Measurements from ENCODE around the gene ARHGAP29. TPM values are rescaled to one million over a fixed set of nuclear protein-coding genes. Genes with fewer than 3 reads are reported as not detected.

ARHGAP29 gene
- total and polyA plus RNA-seq, 2 of the 8 experiments (the other 6 are each of a cell fraction or from before 2014, with no cell fraction given), result 0.57 to 3.2 TPM

DNA sequence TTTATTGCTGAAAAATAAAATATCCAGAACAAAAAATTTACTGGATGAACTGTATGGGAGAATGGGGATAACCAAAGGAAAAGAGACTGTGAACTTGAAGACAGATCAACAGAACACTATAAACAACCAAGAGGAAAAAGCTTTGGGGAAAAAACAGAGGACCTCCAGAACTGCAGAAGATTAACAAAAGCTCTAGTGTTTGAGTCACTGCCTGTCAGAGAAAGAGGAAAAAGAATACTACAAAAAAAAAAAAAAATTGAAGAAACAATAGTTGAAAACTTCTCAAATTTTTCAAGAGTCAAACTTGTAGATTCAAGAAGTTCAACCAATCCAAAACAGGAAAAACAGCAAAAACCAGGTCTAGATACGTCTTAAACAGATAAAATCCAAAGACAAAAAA is 44.3 kb downstream of the ARHGAP29 start (continued):
- TF ChIP-seq EGR1 (IDR thresholded peaks at IDR 0.05; ENCODE audit: borderline replicate concordance, low read depth, low read length) (no peak), TBP (IDR thresholded peaks at IDR 0.05; ENCODE audit: low read depth, low read length) (no peak), EZH2 (IDR thresholded peaks at IDR 0.05; ENCODE audit: low read depth, low read length, severe bottlenecking) (no peak)
